GM10266 (cell line): ENCODE results near the gene RIOX2.

Source experiments
- DNase-seq: peaks from one replicate; pipeline ENCODE4 v3.0.0; 2012; ENCODE audit errors: extremely low spot score
- CTCF ChIP-seq: IDR thresholded peaks from 2 replicates; pipeline ENCODE4 v1.5.1; 2012; ENCODE audit warnings: mild to moderate bottlenecking, low read depth; ENCODE audit not compliant: control insufficient read depth, insufficient read depth; ENCODE audit errors: missing control alignments

RIOX2 gene

GRCh38 chr3:97931218-97931617 lies 41.0 kb downstream of the RIOX2 start:
- no peak for DNase-seq
- TF ChIP-seq CTCF: no peak

- no peak for DNase-seq
- no peak for TF ChIP-seq CTCF
Observed at GRCh38 chr3:97930018-97930417, 42.2 kb downstream of the RIOX2 start.

GRCh38 chr3:97928986-97929385 lies 43.2 kb downstream of the RIOX2 start:
- DNase-seq: no peak
- TF ChIP-seq CTCF: no peak

- no peak for DNase-seq
- TF ChIP-seq CTCF: no peak
Observed at GRCh38 chr3:97927704-97928103, 44.5 kb downstream of the RIOX2 start.

- no peak for DNase-seq
- no peak for TF ChIP-seq CTCF
Observed at GRCh38 chr3:97917813-97918536, 54.3 kb downstream of the RIOX2 start.

- no peak for DNase-seq
- TF ChIP-seq CTCF: no peak
Observed at GRCh38 chr3:97916576-97916975, 55.7 kb downstream of the RIOX2 start.

GRCh38 chr3:97914388-97914787 lies 57.8 kb downstream of the RIOX2 start:
- no peak for TF ChIP-seq CTCF
- DNase-seq: no peak
